HG03175 (cell line): ENCODE measurements around the gene TTBK2.

ENCODE experiments used
- ATAC-seq: cut with Tn5 transposase; IDR thresholded peaks from one replicate; pipeline ENCODE4 v1.9.1; 2021; ENCODE audit warnings: mild to moderate bottlenecking, moderate library complexity; ENCODE audit not compliant: unreplicated experiment

Gene TTBK2

DNA sequence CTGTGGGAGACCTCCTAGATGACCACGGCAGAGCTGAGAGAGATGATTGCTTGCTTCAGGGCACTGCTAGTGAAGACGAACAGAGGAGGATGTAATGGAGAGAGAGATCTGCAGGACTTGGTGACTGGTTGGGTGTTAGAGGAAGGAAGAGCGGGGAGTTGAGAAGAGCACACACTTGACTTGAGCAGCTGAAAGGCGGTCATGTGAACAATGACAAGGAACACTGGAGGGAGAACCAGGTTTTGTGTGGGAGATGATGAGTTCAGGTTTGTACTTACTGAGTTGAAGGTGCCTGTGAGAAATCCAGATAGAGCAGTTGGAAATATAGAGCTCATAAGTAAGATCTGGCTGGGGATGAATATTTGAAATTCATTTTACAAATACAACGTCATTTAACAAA lies 224.0 kb downstream of the TTBK2 start:
- no peak for ATAC-seq

DNA sequence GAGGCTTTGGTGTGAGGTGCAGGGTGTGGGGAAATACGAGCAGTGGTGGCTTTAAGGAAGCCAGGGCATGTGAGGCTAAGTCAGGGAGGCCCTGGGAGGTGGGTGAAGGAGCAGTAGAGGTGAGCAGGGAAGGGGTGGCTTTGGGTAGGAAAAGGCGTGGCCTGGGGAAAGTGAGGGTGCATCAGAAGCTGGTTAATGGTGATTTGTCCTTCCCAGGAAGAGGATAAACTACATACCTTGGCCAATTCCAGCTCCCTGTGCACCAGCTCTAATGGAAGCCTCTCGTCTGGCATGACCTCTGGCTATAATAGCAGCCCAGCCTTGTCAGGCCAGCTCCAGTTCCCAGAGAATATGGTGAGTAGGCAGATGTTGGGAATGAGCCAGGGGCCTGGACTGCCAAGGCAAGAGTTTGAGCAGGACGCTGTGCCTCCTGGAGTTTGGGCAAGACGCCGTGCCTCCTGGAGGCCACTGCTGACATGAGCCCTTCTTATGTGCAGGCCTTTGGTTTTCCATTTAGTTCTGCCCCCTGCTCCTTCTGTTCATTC lies 225.0 kb downstream of the TTBK2 start:
- ATAC-seq: no peak

DNA sequence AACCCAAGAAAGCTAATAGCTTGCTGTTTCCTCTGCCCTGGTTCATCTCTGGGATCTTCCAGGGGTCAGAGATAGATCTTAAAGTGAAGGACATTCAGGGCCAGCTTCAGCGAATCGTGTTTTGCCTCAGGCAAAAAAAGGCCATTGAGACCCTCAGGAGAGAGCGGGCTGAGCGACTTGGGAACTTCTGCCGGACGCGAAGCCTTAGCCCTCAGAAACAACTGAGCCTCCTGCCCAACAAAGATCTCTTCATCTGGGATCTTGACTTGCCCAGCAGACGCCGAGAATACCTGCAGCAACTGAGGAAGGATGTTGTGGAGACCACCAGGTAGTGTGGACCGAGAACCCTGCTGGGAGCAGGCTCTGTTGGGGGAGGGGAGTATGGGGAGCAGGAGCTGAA lies 226.2 kb downstream of the TTBK2 start:
- no peak for ATAC-seq

DNA sequence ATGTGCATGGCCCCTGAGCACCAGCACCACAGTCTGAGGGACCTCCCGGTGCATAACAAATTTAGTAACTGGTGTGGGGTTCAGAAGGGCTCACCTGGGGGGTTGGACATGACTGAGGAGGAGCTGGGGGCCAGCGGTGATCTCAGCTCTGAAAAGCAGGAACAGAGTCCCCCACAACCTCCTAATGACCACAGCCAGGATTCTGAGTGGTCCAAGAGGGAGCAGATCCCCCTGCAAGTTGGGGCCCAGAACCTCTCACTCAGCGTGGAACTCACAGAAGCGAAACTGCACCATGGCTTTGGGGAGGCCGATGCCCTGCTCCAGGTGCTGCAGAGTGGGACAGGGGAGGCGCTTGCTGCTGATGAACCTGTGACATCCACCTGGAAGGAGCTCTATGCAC lies 226.6 kb downstream of the TTBK2 start:
- no peak for ATAC-seq

DNA sequence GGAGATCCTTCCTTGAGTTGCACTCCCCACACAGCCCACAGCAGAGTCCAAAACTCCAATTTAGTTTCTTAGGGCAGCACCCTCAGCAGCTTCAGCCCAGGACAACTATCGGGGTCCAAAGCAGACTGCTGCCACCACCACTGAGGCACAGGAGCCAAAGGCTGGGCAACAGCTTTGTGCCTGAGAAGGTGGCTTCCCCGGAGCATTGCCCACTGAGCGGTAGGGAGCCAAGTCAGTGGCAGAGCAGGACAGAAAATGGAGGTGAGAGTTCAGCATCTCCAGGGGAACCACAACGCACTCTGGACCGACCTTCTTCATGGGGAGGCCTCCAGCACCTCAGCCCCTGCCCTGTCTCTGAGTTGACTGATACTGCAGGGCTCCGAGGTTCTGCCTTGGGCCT lies 227.1 kb downstream of the TTBK2 start:
- ATAC-seq: no peak

DNA sequence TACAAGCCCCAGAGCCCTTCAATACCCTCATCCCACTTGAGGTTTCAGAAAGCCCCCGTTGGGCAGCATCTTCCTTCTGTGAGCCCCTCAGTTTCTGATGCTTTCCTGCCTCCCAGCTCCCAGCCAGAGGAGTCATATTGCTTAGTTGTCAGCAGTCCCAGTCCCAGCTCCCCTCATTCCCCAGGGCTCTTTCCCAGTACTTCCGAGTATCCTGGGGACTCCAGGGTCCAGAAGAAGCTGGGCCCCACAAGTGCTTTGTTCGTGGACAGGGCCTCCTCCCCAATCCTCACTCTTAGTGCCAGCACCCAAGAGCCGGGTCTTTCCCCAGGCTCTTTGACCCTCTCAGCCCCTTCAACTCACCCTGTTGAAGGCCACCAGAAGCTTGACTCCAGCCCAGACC lies 227.6 kb downstream of the TTBK2 start:
- no peak for ATAC-seq

DNA sequence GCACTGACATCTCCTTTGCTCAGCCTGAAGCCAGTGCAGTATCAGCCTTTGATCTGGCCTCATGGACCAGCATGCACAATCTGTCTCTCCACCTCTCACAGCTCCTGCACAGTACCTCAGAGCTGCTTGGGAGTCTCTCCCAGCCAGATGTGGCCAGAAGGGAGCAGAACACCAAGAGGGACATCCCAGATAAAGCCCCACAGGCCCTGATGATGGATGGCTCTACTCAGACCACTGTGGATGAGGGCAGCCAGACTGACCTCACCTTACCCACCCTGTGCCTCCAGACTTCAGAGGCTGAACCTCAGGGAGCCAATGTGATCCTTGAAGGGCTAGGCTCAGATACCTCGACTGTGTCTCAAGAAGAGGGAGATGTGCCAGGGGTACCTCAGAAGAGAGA lies 228.0 kb downstream of the TTBK2 start:
- ATAC-seq: no peak

DNA sequence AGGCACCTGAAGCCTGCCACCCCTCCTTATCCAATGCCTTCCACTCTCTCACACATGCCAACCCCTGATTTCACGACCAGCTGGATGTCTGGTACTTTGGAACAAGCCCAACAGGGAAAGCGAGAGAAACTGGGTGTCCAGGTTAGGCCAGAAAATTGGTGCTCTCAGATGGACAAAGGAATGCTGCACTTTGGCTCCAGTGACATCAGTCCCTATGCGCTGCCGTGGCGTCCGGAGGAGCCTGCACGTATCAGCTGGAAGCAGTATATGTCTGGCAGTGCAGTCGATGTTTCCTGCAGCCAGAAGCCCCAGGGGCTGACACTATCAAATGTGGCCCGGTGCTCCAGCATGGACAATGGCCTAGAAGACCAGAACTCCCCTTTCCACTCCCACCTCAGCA lies 228.8 kb downstream of the TTBK2 start:
- no peak for ATAC-seq

DNA sequence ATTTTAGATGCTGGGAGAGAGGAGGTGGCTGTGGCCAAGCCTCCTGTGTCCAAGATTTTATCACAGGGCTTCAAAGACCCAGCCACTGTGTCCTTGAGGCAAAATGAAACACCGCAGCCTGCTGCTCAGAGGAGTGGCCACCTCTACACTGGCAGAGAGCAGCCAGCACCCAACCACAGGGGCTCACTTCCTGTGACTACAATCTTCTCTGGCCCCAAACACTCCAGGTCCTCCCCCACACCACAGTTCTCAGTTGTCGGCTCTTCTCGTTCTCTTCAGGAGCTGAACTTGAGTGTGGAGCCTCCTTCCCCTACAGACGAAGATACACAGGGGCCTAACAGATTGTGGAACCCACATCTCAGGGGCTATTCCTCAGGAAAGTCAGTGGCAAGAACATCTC lies 229.3 kb downstream of the TTBK2 start:
- no peak for ATAC-seq
